Measurements from ENCODE around the gene SLC37A1. TPM values are rescaled to one million over a fixed set of nuclear protein-coding genes. Genes with fewer than 3 reads are reported as not detected.

Gene SLC37A1
- total RNA-seq, 1 experiment from 2014 or later, result not detected

GRCh38 chr21:42523941-42524340 is 10.3 kb downstream of the SLC37A1 start:
- no peak overlapping the region for H3K27ac ChIP-seq
- DNase-seq, result no peak
- H3K36me3 ChIP-seq, result no peaks in the 10 kb centered on the region
- no peak overlapping the region for H3K4me3 ChIP-seq
- peaks cover under 1% of the 10 kb centered on the region; the same call in 1 of the 2 replicates for H3K27me3 ChIP-seq
- H3K9me3 ChIP-seq (replicated peaks), result no peaks in the 10 kb centered on the region
- peaks cover 8% of the 10 kb centered on the region; the same call in 1 of the 2 replicates for H3K4me1 ChIP-seq

- DNase-seq, result peak; percentile 30 to 42
- Histone ChIP-seq H3K4me1 (peaks cover 8% of the 10 kb centered on the region; the same call in 1 of the 2 replicates), H3K36me3 (no peaks in the 10 kb centered on the region), H3K4me3 (peak overlapping the region; percentile 27), H3K9me3 (replicated peaks) (no peaks in the 10 kb centered on the region), H3K27me3 (no peaks in the 10 kb centered on the region; the same call in 1 of the 2 replicates), H3K27ac (no peak overlapping the region)
Observed at GRCh38 chr21:42524341-42525028, 10.8 kb downstream of the SLC37A1 start.

DNA sequence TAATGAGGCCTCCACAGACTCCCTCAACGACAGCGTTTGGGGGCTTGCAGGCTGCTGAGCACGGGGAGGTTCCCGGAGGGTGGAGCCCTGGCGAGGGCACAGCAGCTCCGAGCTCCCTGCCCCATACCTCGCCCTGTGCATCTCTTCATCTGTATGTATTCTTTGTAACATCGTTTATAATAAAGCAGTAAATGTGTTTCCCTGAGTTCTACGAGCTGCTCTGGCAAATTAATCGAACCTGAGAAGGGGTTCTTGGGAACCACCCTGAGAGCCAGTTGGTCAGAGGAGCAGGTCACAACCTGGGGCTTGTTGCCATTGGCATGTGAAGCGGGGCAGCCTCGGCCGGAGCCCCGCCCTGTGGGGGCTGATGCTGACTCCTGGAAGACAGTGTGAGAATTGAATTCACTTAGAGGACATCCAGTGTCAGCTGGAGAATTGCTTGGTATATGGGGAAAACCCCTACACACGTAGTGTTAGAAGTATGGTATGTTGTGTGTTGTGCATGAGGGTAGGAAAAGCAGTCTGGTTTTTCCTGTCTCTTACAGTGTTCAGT is 11.5 kb downstream of the SLC37A1 start:
- no peak overlapping the region for H3K27ac ChIP-seq
- no peak for DNase-seq
- no peaks in the 10 kb centered on the region for H3K9me3 ChIP-seq (replicated peaks)
- no peaks in the 10 kb centered on the region; the same call in 1 of the 2 replicates for H3K27me3 ChIP-seq
- H3K4me3 ChIP-seq, result peak overlapping the region; percentile 27
- H3K36me3 ChIP-seq, result no peaks in the 10 kb centered on the region
- peaks cover 8% of the 10 kb centered on the region; the same call in 1 of the 2 replicates for H3K4me1 ChIP-seq

GRCh38 chr21:42525676-42526378 is 12.2 kb downstream of the SLC37A1 start:
- H3K4me3 ChIP-seq, result no peak overlapping the region
- H3K27me3 ChIP-seq, result no peaks in the 10 kb centered on the region
- no peaks in the 10 kb centered on the region for H3K9me3 ChIP-seq (replicated peaks)
- no peak overlapping the region for H3K27ac ChIP-seq
- peaks cover 8% of the 10 kb centered on the region; the same call in 1 of the 2 replicates for H3K4me1 ChIP-seq
- H3K36me3 ChIP-seq, result no peaks in the 10 kb centered on the region
- no peak for DNase-seq

GRCh38 chr21:42526379-42526727 is 12.7 kb downstream of the SLC37A1 start:
- Histone ChIP-seq H3K4me1 (peaks cover 8% of the 10 kb centered on the region; the same call in 1 of the 2 replicates), H3K4me3 (no peak overlapping the region), H3K27me3 (peaks cover 5% of the 10 kb centered on the region; the same call in 1 of the 2 replicates), H3K27ac (no peak overlapping the region), H3K36me3 (no peaks in the 10 kb centered on the region), H3K9me3 (replicated peaks) (no peaks in the 10 kb centered on the region)
- no peak for DNase-seq

GRCh38 chr21:42527127-42527488 is 13.5 kb downstream of the SLC37A1 start:
- no peak overlapping the region for H3K4me3 ChIP-seq
- H3K36me3 ChIP-seq, result no peaks in the 10 kb centered on the region
- H3K4me1 ChIP-seq, result peaks cover 8% of the 10 kb centered on the region; the same call in 1 of the 2 replicates
- DNase-seq, result no peak
- no peaks in the 10 kb centered on the region for H3K9me3 ChIP-seq (replicated peaks)
- no peak overlapping the region for H3K27ac ChIP-seq
- peaks cover 6% of the 10 kb centered on the region; the same call in 1 of the 2 replicates for H3K27me3 ChIP-seq

DNA sequence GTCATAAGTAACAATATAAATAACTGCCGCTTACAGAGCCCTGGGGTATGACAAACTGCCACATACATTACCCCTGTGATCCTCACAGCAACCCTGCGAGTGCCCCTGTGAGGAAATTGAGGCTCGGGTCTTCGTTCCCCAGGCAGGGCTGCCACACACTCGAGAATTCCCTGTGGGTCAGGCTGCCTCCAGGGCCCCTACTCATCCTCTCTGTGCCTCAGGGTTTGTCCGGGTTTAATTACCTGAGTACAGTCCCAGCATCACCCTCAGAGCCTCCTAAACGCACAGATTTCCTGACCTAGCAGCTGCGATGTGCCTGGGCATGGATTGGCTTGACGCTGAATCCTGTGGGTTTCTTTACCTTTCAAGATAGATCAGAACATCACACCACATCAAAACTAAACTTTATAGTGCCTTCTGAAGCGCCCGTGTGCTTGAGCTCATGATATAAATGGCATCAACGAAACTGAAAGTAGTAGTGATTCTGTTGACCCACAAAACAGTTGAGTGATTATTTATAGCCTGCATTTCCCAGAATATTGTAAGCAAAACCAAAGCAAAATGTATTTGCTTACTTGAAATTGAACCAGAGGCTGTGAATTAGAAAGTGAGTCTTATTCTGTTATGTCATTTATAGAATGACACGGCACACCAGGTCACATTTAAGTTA is 14.0 kb downstream of the SLC37A1 start:
- H3K36me3 ChIP-seq, result no peaks in the 10 kb centered on the region
- H3K27ac ChIP-seq, result no peak overlapping the region
- no peak overlapping the region for H3K4me3 ChIP-seq
- no peaks in the 10 kb centered on the region for H3K9me3 ChIP-seq (replicated peaks)
- H3K27me3 ChIP-seq, result peaks cover 6% of the 10 kb centered on the region; the same call in 1 of the 2 replicates
- peaks cover 8% of the 10 kb centered on the region; the same call in 1 of the 2 replicates for H3K4me1 ChIP-seq
- no peak for DNase-seq

- Histone ChIP-seq H3K4me3 (no peak overlapping the region), H3K27ac (no peak overlapping the region), H3K4me1 (peaks cover 7% of the 10 kb centered on the region; the same call in 1 of the 2 replicates), H3K36me3 (no peaks in the 10 kb centered on the region), H3K27me3 (peaks cover 6% of the 10 kb centered on the region; the same call in 1 of the 2 replicates), H3K9me3 (replicated peaks) (no peaks in the 10 kb centered on the region)
- DNase-seq, result no peak
Observed at GRCh38 chr21:42530167-42530518, 16.5 kb downstream of the SLC37A1 start.

DNA sequence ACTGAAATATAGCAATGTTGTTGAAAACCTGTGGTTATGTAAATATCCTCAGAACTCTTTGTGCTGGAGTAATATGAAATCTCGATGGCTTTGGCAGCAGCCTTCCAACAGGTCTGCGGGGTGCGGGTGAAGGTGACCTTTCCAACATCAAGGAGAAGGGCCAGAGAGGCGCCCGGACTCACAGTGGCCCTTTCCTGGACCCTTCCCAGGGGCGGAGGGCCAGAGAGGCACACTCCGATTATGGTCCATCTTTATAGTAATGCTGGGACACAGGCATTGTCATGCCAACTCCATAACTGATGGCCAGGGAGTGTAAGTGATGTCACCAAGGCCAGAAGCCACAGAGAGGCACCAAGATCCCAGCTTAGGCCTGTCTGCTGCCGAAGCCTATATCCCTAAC is 18.1 kb downstream of the SLC37A1 start:
- Histone ChIP-seq H3K9me3 (replicated peaks) (no peaks in the 10 kb centered on the region), H3K36me3 (no peaks in the 10 kb centered on the region), H3K4me3 (no peak overlapping the region), H3K27me3 (peaks cover 6% of the 10 kb centered on the region; the same call in 1 of the 2 replicates), H3K4me1 (peaks cover 6% of the 10 kb centered on the region; the same call in 1 of the 2 replicates), H3K27ac (no peak overlapping the region)
- no peak for DNase-seq

DNA sequence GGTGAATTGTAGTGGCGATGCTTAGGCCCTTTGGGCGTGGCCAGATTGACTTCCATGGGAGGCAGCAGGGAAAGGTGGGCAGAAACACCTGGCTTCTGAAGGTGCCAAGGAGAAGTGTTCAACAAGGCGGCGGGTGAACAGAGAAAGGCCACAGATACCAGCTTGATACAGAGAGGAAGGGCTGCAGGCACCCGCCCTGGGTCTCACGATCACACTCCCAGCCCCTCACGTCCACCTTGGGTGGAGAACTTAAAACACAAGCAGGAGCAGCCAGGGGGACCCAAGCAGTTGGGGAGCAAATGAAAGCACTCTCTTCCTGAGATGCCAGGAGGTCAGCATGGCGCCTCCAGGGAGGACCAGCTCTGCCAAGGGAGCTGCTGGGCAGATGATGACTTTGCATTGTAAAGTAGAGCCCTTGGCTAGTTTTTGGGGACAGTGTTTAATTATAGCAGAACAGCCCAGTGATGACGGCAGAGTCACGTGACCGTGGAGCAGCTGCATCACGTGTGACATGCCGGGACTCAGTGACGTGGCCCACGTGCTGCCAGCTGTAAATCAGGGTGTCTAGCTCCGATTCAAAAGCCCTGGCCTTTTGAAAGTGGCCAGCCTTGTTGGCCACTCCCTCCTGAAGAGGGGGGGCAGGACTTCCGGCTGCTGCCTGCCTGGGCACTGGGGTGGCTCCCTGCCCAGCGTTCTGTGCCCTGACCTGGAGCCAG is 19.0 kb downstream of the SLC37A1 start:
- Histone ChIP-seq H3K27me3 (peaks cover 6% of the 10 kb centered on the region; the same call in 1 of the 2 replicates), H3K4me1 (peaks cover 6% of the 10 kb centered on the region; the same call in 1 of the 2 replicates)

GRCh38 chr21:42533306-42533962 is 19.8 kb downstream of the SLC37A1 start:
- H3K27me3 ChIP-seq, result peaks cover 6% of the 10 kb centered on the region; the same call in 1 of the 2 replicates

More for the DNA sequence above, 19.0 kb downstream of the SLC37A1 start:
- Histone ChIP-seq H3K27ac (no peak overlapping the region), H3K36me3 (no peaks in the 10 kb centered on the region), H3K9me3 (replicated peaks) (no peaks in the 10 kb centered on the region), H3K4me3 (no peak overlapping the region)
- peak; percentile 50 to 59 for DNase-seq

DNA sequence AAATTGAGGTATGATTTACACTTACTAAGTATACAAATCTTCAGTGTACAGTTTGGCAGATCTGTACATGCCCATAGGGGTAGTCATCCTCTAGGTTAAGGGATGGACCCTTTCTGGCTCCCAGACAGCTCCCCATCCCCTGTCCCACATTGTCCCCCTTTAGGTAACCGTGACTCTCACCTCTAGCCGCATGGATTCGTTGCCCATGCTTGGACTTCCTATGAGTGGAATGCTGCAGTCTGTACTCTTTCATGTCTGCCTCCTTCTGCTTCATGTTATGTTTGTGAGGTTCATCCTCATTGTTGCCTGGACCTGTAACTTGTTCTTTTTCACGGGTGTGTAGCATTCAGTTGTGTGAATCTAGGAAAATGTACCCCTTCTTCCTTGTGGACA is 20.3 kb downstream of the SLC37A1 start:
- Histone ChIP-seq H3K27me3 (peaks cover 6% of the 10 kb centered on the region; the same call in 1 of the 2 replicates), H3K4me1 (peaks cover 6% of the 10 kb centered on the region; the same call in 1 of the 2 replicates), H3K27ac (no peak overlapping the region), H3K36me3 (no peaks in the 10 kb centered on the region), H3K9me3 (replicated peaks) (no peaks in the 10 kb centered on the region), H3K4me3 (no peak overlapping the region)
- DNase-seq, result no peak

More at GRCh38 chr21:42533306-42533962, 19.8 kb downstream of the SLC37A1 start:
- Histone ChIP-seq H3K4me1 (peaks cover 6% of the 10 kb centered on the region; the same call in 1 of the 2 replicates), H3K4me3 (no peak overlapping the region), H3K9me3 (replicated peaks) (no peaks in the 10 kb centered on the region), H3K36me3 (no peaks in the 10 kb centered on the region), H3K27ac (no peak overlapping the region)
- DNase-seq, result no peak
